Stimulated activated CD4-positive, alpha-beta T cell treated with anti-CD3 and anti-CD28 coated beads, Interleukin-2, amount 100 ng/mL, for 4 hours (primary cell): ENCODE results near the gene ASPG.

Experiments
- DNase-seq: peaks from one replicate; pipeline ENCODE4 v3.0.0-alpha.2; 2020; ENCODE audit warnings: low read depth

The ASPG gene

GRCh38 chr14:104075530-104076151 is 9.9 kb upstream of the ASPG start:
- no peak for DNase-seq

DNA sequence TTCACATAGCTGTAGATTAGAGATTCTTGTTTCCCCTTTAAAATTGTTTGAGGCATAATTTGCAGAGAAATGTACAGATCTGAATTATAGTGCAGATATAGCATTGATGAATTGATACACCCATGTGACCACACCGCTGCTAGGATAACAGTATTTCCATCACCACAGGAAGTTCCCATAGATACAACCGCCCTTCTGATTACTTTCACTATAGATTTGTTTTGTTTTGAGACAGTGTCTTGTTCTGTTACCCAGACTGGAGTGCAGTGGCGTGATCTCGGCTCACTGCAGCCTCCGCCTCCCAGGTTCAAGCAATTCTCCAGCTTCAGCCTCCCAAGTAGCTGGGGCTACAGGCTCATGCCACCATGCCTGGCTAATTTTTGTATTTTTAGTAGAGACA is 8.8 kb upstream of the ASPG start:
- no peak for DNase-seq

DNA sequence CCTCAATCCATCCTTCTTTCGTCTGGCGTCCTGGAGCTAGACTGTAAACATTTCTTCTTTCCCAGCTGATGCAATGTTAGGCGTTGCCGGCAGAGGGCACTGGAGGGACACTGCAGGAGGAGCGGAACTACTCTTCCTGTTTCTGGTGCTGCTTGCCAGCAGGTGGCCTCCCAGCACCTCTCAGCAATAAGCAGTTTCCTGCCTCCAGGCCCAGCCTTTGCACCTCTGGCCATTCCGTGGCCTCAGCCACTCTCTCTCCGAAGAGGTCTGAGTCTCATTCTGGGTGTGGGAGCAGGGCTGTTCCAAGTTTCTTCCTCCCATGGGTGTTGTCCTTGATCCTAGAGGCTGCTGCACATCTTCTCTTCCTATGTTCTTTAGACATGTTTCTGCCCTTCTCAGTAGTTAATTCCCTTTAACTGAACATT is 7.5 kb upstream of the ASPG start:
- peak; percentile 73 for DNase-seq

- DNase-seq = no peak
These were observed 4.9 kb upstream of the ASPG start for GRCh38 chr14:104080376-104081260.

DNA sequence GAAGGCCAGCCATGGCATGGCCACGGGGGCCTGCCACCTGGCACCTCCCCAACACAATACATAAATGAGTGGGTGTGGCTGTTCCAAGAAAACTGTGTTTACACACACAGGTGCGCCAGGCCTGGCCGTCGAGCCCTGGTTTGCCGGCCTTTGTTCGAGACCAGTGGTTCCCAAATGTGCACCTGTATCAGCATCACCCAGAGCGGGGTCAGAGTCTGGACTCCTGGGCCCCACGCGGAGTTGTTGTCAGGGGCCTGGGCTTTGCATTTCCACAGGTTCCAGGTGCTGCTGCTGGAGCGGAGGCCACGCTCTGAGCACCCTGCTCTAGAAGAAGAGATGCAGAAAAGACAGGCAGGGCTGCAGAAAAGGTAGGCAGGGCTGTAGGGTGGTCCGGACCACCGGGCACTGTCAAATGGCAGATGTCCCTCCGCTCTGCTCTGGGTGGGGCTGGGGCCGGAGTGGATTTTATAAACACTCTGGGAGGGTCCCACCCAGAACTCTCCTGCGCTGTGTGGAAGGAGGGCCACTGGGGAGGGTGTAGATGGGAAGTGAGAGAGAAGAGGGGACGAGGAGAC is 4.2 kb upstream of the ASPG start:
- no peak for DNase-seq

- no peak for DNase-seq
These were observed 3.5 kb upstream of the ASPG start for GRCh38 chr14:104081951-104082464.

DNA sequence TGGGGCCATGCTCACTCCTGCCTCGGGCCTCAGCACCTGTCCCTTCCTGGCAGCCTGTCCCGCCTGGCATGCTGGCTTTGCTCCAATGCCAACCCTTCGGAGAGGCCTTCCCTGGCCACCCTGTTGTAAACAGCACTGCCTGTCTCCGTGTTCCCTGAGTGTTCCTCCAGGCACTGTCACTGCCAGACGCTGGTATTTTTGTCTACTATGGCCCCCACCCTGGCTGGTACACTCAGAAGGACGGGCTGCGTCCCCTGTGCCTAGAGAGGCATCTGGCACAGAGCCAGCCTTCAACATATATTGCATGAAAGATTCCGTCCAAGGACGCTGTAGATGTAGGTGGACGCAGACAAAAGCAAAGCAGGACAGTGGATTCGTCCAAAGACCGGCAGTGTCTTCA is 2.7 kb upstream of the ASPG start:
- no peak for DNase-seq

DNA sequence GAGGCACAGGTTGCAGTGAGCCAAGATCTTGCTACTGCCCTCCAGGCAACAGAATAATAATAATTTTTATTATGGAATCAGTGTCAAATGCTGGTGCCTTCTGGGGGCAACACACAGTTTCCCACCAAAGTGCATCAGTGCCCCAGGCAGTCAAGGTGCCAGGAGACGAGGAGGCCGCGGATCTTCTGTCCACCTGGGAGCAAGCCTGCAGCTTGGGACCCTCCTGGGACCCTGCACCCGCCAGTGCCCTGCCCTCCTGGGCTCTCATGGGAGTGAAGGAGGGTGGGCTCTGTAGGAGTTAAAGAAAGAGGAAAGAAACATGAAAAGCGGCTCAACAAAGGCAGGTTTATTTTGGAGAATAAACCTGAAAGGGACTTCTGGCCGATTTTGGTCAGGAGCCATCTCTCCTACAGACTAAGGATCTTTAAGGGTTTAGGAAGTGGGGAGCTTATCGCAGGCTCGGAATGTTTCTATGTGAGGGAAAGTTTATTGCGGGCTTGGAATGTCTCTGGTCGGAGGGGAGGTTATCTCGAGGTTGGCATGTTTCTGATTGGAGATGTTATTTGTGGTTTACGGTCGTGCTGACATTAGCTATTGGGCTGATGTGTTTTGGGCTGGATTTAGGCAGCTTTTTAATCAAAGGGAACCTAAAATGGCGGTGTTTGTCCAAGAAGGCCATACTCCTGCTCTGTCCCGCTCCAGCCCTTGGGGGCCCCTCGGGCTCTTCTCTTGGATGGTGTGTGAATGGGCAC is 1.1 kb upstream of the ASPG start:
- no peak for DNase-seq

- DNase-seq = no peak
These were observed 345 bp downstream of the ASPG start for GRCh38 chr14:104085889-104086201.

- DNase-seq = no peak
These were observed 735 bp downstream of the ASPG start for GRCh38 chr14:104086210-104086660.

GRCh38 chr14:104086661-104087461 is 1.4 kb downstream of the ASPG start:
- DNase-seq = no peak

DNA sequence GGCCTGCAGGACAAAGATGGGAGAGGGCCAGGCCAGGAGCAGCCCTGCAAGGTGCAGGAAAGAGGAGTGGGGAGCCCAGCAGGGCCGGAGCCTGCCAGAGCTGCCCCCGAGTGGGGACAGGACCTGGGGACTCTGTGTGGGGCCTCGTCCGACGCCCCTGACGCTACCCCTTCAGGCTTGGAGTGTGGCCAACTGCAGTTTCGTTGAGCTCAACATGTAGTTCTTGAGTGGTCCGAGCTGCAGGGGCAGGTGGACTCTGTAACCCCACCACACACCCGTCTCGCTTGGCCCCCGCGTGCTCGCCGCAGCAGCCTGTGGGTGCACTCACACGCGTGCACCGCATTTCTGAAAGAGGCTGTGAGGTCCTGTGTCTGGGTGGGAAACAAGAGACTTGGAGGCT is 2.0 kb downstream of the ASPG start:
- DNase-seq = no peak

- DNase-seq = no peak
These were observed 2.7 kb downstream of the ASPG start for GRCh38 chr14:104087981-104088850.

GRCh38 chr14:104090071-104090748 is 4.7 kb downstream of the ASPG start:
- DNase-seq = no peak

DNA sequence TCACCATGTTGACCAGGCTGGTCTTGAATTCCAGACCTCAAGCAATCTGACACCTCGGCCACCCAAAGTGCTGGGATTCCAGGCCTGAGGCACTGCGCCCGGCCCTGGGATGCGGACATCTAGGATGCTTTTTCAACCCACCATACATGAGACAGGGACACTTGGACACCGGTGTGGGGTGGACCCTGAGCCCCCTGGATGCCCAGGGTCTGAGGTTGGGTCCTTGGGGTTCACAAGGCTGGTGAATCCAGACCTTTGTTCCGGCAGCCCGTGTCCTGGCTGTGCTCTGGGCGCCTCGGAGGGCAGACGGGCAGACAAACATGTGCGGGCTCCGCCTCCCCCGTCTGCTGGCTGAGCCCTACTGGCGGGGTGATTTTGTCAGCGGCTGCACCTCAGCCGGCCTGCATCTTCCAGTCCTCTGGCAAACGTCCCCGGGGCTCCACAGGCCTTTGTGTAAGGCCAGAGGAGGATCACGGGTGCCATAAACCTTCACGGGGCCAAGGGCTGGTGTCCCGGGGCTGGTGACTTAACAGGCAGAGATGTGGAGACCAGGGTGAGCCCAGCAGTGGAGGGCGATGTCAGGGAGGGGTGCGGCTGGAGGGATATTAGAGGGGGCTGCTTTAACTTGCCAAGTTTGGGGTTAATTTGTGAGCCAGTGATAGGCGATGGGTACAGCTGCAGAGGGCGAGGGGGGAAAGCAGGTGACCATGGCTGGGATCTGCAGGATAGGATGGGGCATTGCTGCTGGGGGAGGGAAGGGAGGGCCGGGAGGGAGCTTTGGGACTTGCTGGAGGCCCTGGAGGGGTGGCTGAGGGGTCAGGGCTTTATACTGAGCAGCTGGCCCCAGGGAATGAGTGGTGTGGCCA is 5.8 kb downstream of the ASPG start:
- no peak for DNase-seq

DNA sequence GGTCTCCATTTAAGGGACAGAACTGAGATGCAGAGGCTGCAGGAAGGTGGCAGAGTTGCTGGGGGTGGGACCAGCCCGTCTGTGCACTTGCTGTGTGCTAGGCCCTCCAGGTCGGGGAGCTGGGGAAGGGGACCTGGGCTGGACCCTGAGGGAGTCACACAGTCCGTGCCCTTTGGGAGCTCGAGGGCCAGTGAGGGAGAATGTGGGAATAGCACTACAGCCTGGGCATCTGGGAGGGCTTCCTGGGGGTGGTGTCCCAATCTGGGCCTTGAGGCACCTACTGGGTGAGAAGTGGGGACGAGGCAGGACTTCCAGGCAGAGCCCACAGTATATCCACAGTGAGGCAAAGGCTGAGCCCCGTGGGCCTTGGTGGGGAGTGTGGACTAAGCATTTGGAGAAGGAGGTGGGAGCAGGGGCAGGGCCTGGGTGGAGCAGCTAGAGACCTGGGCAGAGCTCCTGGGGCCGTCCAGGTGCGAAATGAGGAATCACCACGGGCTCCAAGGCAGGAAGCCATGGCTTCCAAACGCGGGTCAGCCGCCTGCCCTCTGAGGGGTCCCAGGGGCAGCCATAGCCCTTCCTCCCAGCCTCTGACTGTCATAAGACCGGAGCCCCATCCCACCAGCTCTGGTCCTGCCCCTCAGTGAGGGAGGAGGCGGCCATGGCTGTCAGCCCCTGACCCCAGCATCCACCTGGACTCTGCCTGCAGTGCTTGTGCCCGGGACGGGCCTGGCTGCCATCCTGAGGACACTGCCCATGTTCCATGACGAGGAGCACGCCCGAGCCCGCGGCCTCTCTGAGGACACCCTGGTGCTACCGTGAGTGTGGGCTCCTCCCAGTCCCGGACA is 6.6 kb downstream of the ASPG start:
- DNase-seq = no peak

DNA sequence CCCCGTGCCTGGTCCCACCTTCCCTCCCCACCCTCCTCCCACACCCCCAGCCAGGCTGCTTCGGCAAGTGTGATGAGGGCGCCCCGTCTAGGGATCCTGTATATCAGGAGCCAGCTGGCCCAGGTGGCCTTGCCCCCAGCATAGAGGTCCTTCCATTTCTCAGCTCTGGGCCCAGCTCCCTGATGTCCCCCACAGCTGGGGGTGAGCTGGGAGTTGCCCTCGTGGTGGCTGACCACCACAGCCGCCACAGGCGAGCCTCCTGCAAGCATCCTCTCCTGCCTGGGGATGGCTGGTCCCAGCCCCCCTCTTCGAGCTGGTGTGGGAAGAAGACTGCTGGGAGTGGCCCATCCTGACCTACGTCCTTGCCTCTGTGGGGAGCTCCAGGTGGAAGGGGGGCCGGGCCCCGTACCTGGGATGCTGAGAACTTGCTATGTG is 7.4 kb downstream of the ASPG start:
- DNase-seq = no peak
